ENCODE data around the gene GARNL3. TPM values are rescaled to one million over a fixed set of nuclear protein-coding genes. Genes with fewer than 3 reads are reported as not detected.

The GARNL3 gene
- total and polyA plus RNA-seq, 2 donors (not counting 3 experiments of a cell fraction or from before 2014, with no cell fraction given): 1.4 to 8.3 TPM

GRCh38 chr9:127336506-127337352 is 72.2 kb downstream of the GARNL3 start:
- no peaks in the 10 kb centered on the region for H3K9me1 ChIP-seq (replicated peaks; ENCODE audit: control insufficient read depth, extremely low read depth, insufficient read depth, low read length)
- H4K20me1 ChIP-seq (replicated peaks; ENCODE audit: control insufficient read depth, extremely low read depth, insufficient read depth, low read length): no peaks in the 10 kb centered on the region
- H2AFZ ChIP-seq (ENCODE audit: low read depth, low read length): peak overlapping the region; percentile 60
- H3K27me3 ChIP-seq (ENCODE audit: control insufficient read depth in 2 of 2, insufficient read depth in 2 of 2, low read length in 2 of 2): no peaks in the 10 kb centered on the region
- no peaks in the 10 kb centered on the region for H3K79me2 ChIP-seq (ENCODE audit: control insufficient read depth, insufficient read depth, low read length)
- CTCF ChIA-PET: interaction anchor here (1.0 to 2.3 kb wide), 7 partner anchors 10 to 122 kb away, joined by 3 to 13 read pairs (median 6); no protein-coding TSS in a partner anchor
- peak overlapping the region in 1 of 3 experiments; percentile 16 for H3K4me3 ChIP-seq (replicated peaks in 1 of 3; ENCODE audit: insufficient read depth in 1 of 3, low read depth in 1 of 3, low read length in 3 of 3)
- H3K9ac ChIP-seq (replicated peaks; ENCODE audit: extremely low read depth, insufficient read depth, low read length): peak overlapping the region; percentile 80
- TF ChIP-seq CTCF (IDR thresholded peaks at IDR 0.05; ENCODE audit: extremely low read depth in 1 of 2, insufficient read depth in 1 of 2, low read depth in 1 of 2, low read length in 2 of 2) (no peak), GATA2 (IDR thresholded peaks at IDR 0.05; ENCODE audit: insufficient read depth, insufficient read length, low read depth, low read length) (peak; percentile 31), POLR2AphosphoS5 (IDR thresholded peaks at IDR 0.05; ENCODE audit: insufficient read depth, low read depth, low read length) (peak; percentile 90), MAX (IDR thresholded peaks at IDR 0.05; ENCODE audit: insufficient read depth, insufficient read length) (no peak), POLR2A (IDR thresholded peaks at IDR 0.05; ENCODE audit: low read depth, low read length) (peak; percentile 56), FOS (IDR thresholded peaks at IDR 0.05; ENCODE audit: borderline replicate concordance, insufficient read depth, low read length) (peak; percentile 98), MYC (IDR thresholded peaks at IDR 0.05; ENCODE audit: low read depth, low read length) (no peak), JUN (IDR thresholded peaks at IDR 0.05; ENCODE audit: borderline replicate concordance, insufficient read depth, insufficient read length, low read depth) (peak; percentile 98)
- H3K27ac ChIP-seq (ENCODE audit: insufficient read depth, low read depth, low read length): peak overlapping the region; percentile 99
- no peaks in the 10 kb centered on the region for H3K9me3 ChIP-seq (replicated peaks; ENCODE audit: control insufficient read depth, insufficient read depth, low read length)
- POLR2A ChIA-PET: no interaction called here
- no peaks in the 10 kb centered on the region for H3K36me3 ChIP-seq (ENCODE audit: control insufficient read depth in 2 of 2, extremely low read depth in 1 of 2, insufficient read depth in 2 of 2, low read length in 2 of 2)
- BruUV-seq (replicated peaks): TSS peak; percentile 91
- H3K4me2 ChIP-seq (ENCODE audit: insufficient read depth, low read length): peak overlapping the region; percentile 86
- intact Hi-C loops (cut with micrococcal nuclease) (loop anchor here (2.0 kb wide), 2 partner anchors 26 to 288 kb away; no protein-coding TSS in a partner anchor), dilution Hi-C loops (cut with MboI; ENCODE audit: extremely low pct_ligation_motif_present, low sequenced_read_pairs) (no loop called here)
- FAIRE-seq (peak; percentile 100), DNase-seq (ENCODE audit: low read depth, low spot score) (peak; percentile 98)
- peaks cover 40% of the 10 kb centered on the region for H3K4me1 ChIP-seq (ENCODE audit: control insufficient read depth, extremely low read depth, insufficient read depth, low read length)
